Endothelial cell of umbilical vein (primary cell): ENCODE results near the gene RAB1B. TPM values are rescaled to one million over a fixed set of nuclear protein-coding genes. Genes with fewer than 3 reads are reported as not detected.

Source experiments
- BruUV-seq: library from RNA; stranded (reverse); fragments of 400-500 nt; replicated peaks from 2 replicates; lab custom pipeline; 2021; lab: Mats Ljungman, UMichigan
- CTCF ChIA-PET: fragments of 300-600, 350-600 bp; sonication (Branson Sonifier 250); formaldehyde crosslinking; loops from one replicate; lab custom pipeline; 2021; ENCODE audit warnings: antibody characterized with exemption, inconsistent platforms; lab: Charles Lee
- POLR2A ChIA-PET: fragments of 300-600, 350-600 bp; sonication (Branson Sonifier 250); formaldehyde crosslinking; loops from one replicate; lab custom pipeline; 2021; ENCODE audit warnings: antibody characterized with exemption, inconsistent platforms; lab: Charles Lee
- DNase-seq: peaks from one replicate; pipeline ENCODE4 v3.0.0-alpha.2; 2011; ENCODE audit warnings: low read depth, low spot score
- FAIRE-seq: peaks from 2 replicates; lab custom pipeline; 2011; peaks lifted over from hg19 to GRCh38; lab: Jason Lieb, UNC
- H2AFZ ChIP-seq: 2 replicates; pipeline ENCODE4 v1.6.0; 2012; ENCODE audit warnings: low read depth, low read length, control low read depth, inconsistent platforms
- H3K27ac ChIP-seq: 2 replicates; pipeline ENCODE4 v1.5.1; 2011; ENCODE audit warnings: low read depth, mild to moderate bottlenecking, control low read depth, low read length, moderate library complexity; ENCODE audit not compliant: insufficient read depth
- H3K27me3 ChIP-seq, 2 experiments: 2 replicates each; pipeline versions ENCODE4 v1.6.0 to v1.6.1; 2011; ENCODE audit warnings: low read length in 2 of 2, mixed read lengths in 1 of 2; ENCODE audit not compliant: control insufficient read depth in 2 of 2, insufficient read depth in 2 of 2
- H3K36me3 ChIP-seq, 2 experiments: 2 replicates in 1 of 2; 3 replicates in 1 of 2; pipeline ENCODE4 v1.5.1; 2011; ENCODE audit warnings: low read length in 2 of 2, mild to moderate bottlenecking in 1 of 2, moderate library complexity in 1 of 2; ENCODE audit not compliant: control insufficient read depth in 2 of 2, insufficient read depth in 2 of 2; ENCODE audit errors: extremely low read depth in 1 of 2
- H3K4me1 ChIP-seq: 3 replicates; pipeline ENCODE4 v1.5.1; 2011; ENCODE audit warnings: mild to moderate bottlenecking, low read length; ENCODE audit not compliant: control insufficient read depth, insufficient read depth; ENCODE audit errors: extremely low read depth
- H3K4me2 ChIP-seq: 2 replicates; pipeline ENCODE4 v1.6.1; 2011; ENCODE audit warnings: low read length, control low read depth, mixed read lengths; ENCODE audit not compliant: insufficient read depth
- H3K4me3 ChIP-seq, 3 experiments: fragments of 200-600 bp in 1 of 3; sonication (generic), shearing (Covaris generic) in 1 of 3; replicated peaks in 1 of 3; 2 replicates each; pipeline ENCODE4 v1.5.1; 2011 to 2016; ENCODE audit warnings: control low read depth in 3 of 3, low read length in 3 of 3, mild to moderate bottlenecking in 2 of 3, inconsistent platforms in 1 of 3, low read depth in 1 of 3, moderate library complexity in 1 of 3; ENCODE audit not compliant: insufficient read depth in 1 of 3
- H3K79me2 ChIP-seq: 2 replicates; pipeline ENCODE4 v1.6.0; 2012; ENCODE audit warnings: low read length, inconsistent platforms; ENCODE audit not compliant: control insufficient read depth, insufficient read depth
- H3K9ac ChIP-seq: replicated peaks from 2 replicates; pipeline ENCODE3; 2011; ENCODE audit warnings: low read length, control low read depth; ENCODE audit not compliant: insufficient read depth; ENCODE audit errors: extremely low read depth
- H3K9me1 ChIP-seq: replicated peaks from 3 replicates; pipeline ENCODE4 v1.6.0; 2011; ENCODE audit warnings: mild to moderate bottlenecking, low read length; ENCODE audit not compliant: control insufficient read depth, insufficient read depth; ENCODE audit errors: extremely low read depth
- H3K9me3 ChIP-seq: replicated peaks from 2 replicates; pipeline ENCODE4 v1.5.1; 2012; ENCODE audit warnings: low read length, inconsistent platforms; ENCODE audit not compliant: control insufficient read depth, insufficient read depth
- H4K20me1 ChIP-seq: replicated peaks from 2 replicates; pipeline ENCODE3; 2011; ENCODE audit warnings: mild to moderate bottlenecking, low read length; ENCODE audit not compliant: control insufficient read depth, insufficient read depth; ENCODE audit errors: extremely low read depth
- CTCF ChIP-seq, 2 donors: IDR thresholded peaks; 1 replicate in 1 of 2; 2 replicates in 1 of 2; pipeline ENCODE4 v1.5.1; 2011; ENCODE audit warnings: low read length in 2 of 2, mild to moderate bottlenecking in 2 of 2, moderate library complexity in 2 of 2, control low read depth in 1 of 2, inconsistent platforms in 1 of 2, low read depth in 1 of 2; ENCODE audit not compliant: insufficient read depth in 1 of 2; ENCODE audit errors: extremely low read depth in 1 of 2
- EZH2 ChIP-seq: IDR thresholded peaks from 2 replicates; pipeline ENCODE4 v1.6.1; 2012; ENCODE audit warnings: borderline replicate concordance, low read depth, mild to moderate bottlenecking, moderate library complexity, low read length, inconsistent platforms; ENCODE audit not compliant: severe bottlenecking
- GATA2 ChIP-seq: IDR thresholded peaks from 2 replicates; pipeline ENCODE4 v1.7.0; 2011; ENCODE audit warnings: low read depth, mild to moderate bottlenecking, moderate library complexity, mixed read lengths, low read length; ENCODE audit not compliant: insufficient read length, insufficient read depth
- JUN ChIP-seq: IDR thresholded peaks from 2 replicates; pipeline ENCODE4 v1.6.1; 2011; ENCODE audit warnings: borderline replicate concordance, low read depth; ENCODE audit not compliant: insufficient read length, insufficient read depth
- MAX ChIP-seq: IDR thresholded peaks from 2 replicates; pipeline ENCODE4 v1.6.1; 2011; ENCODE audit not compliant: insufficient read depth, insufficient read length
- MYC ChIP-seq: IDR thresholded peaks from one replicate; pipeline ENCODE4 v1.6.1; 2011; ENCODE audit warnings: mild to moderate bottlenecking, low read depth, low read length
- POLR2AphosphoS5 ChIP-seq: IDR thresholded peaks from 2 replicates; pipeline ENCODE4 v1.6.1; 2012; ENCODE audit warnings: low read depth, mild to moderate bottlenecking, control low read depth, low read length, moderate library complexity; ENCODE audit not compliant: insufficient read depth
- dilution Hi-C: fragments of 300-500 bp; cut with MboI; formaldehyde crosslinking; loops from one replicate; pipeline ENCODE4 v1.15.0; 2019; ENCODE audit warnings: low sequenced_read_pairs; ENCODE audit not compliant: extremely low pct_ligation_motif_present
- intact Hi-C: fragments of 100-400 bp; cut with micrococcal nuclease; formaldehyde crosslinking; loops from one replicate; pipeline ENCODE4 v1.10.0; 2022
- polyA plus RNA-seq, 4 experiments: library from polyadenylated mRNA; depleted of rRNA in 3 of 4; stranded (reverse) in 3 of 4; unstranded in 1 of 4; fragments of >200 nt; gene quantifications; 2 replicates each; pipeline versions ENCODE4 v1.2.1 to v1.2.3, GENCODE V29; 2011 to 2012; ENCODE audit warnings: missing spikeins in 1 of 4
- total RNA-seq: library from RNA; stranded (reverse); gene quantifications from 2 replicates; pipeline ENCODE4 v1.2.3, GENCODE V29; 2021

Gene RAB1B
- total and polyA plus RNA-seq, 2 donors (not counting 3 experiments of a cell fraction or from before 2014, with no cell fraction given): 171 to 383 TPM

GRCh38 chr11:66293352-66293751, 24.9 kb downstream of the RAB1B start:
- H3K9ac ChIP-seq: no peak overlapping the region
- dilution Hi-C loops (no loop called here), intact Hi-C loops (no loop called here)
- H3K4me3 ChIP-seq: no peak overlapping the region
- H3K9me1 ChIP-seq: no peaks in the 10 kb centered on the region
- H2AFZ ChIP-seq: no peak overlapping the region
- no peaks in the 10 kb centered on the region for H3K36me3 ChIP-seq
- peaks cover 3% of the 10 kb centered on the region for H3K79me2 ChIP-seq
- peaks cover 6% of the 10 kb centered on the region for H3K4me1 ChIP-seq
- DNase-seq (no peak), FAIRE-seq (no peak)
- no peak for TF ChIP-seq GATA2
- no peak for TF ChIP-seq EZH2
- TF ChIP-seq POLR2AphosphoS5: no peak
- no peak for TF ChIP-seq MAX
- TF ChIP-seq MYC: no peak
- no peak for TF ChIP-seq JUN
- no peak for TF ChIP-seq CTCF (IDR thresholded peaks at IDR 0.05; ENCODE audit: extremely low read depth in 1 of 2, insufficient read depth in 1 of 2, low read depth in 1 of 2, low read length in 2 of 2)
- POLR2A ChIA-PET: no interaction called here
- no peak overlapping the region for H3K27ac ChIP-seq
- no peak overlapping the region for H3K4me2 ChIP-seq
- no peaks in the 10 kb centered on the region for H3K9me3 ChIP-seq
- CTCF ChIA-PET: no interaction called here
- peaks cover 20 to 22% of the 10 kb centered on the region in 2 experiments for H3K27me3 ChIP-seq
- no TSS peak for BruUV-seq
- H4K20me1 ChIP-seq: no peaks in the 10 kb centered on the region
